GM18873 (cell line): ENCODE results near the gene EFCAB10.
"Not testable (repeated sequence)": the region's sequence is repeated elsewhere in the genome, so short reads cannot be mapped to it uniquely, and the experiment has no call there.

Source experiments
- ATAC-seq: cut with Tn5 transposase; IDR thresholded peaks from one replicate; pipeline ENCODE4 v1.9.1; 2021; ENCODE audit warnings: mild to moderate bottlenecking, moderate library complexity, moderate number of reproducible peaks; ENCODE audit not compliant: unreplicated experiment, low FRiP score

Gene EFCAB10

DNA sequence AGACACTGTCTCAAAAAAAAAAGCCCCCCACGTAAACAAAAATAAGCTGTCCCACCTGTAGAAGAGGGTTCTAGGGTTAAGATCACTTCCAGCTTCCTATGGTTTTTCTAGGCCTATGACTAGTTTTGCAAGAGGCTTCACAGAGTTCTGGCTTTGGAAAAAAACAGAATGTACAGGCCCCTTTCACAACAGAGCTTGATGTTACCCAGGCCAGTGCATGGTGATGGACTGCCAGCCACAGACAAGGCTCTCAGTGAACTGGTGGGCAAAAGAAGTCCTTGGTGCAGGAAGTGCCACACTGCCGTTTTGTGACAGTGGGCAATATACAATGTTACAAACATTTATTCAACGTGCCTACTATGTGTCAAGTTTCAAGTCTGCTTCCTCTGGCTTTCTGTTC, 18.3 kb upstream of the EFCAB10 start:
- no peak for ATAC-seq

DNA sequence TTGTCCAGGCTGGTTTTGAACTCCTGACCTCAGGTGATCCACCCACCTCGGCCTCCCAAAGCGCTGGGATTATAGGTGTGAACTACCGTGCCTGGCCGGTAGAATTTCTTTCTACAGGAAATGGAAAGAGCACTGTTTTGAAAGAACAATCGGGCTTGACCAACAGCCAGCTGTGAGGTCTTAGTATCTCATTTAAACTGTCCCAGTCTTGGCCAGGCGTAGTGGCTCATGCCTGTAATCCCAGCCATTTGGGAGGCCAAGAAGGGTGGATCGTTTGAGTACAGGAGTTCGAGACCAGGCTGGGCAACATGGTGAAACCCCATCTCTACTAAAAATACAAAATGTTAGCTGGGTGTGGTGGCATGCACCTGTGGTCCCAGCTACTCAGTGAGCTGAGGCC, 17.8 kb upstream of the EFCAB10 start:
- not testable (repeated sequence) for ATAC-seq

DNA sequence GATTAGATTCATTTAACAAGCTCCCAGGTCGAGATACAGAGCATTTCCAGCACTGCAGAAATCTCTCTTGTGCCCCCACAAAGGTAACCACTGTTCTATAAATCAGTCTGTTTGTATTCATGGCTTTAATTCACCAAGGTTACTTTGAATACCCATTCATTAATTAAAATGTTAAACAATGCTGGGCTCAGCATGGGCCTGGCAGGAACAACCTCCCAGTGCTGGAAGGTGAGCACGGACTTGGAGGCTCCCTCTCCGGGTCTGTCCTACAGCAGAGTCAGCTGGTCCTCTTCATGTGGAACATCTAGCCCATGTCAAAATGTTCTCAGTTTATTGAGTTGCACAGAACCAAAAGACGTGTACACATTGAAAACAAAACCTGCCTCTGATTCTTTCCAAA, 15.6 kb upstream of the EFCAB10 start:
- ATAC-seq: no peak

DNA sequence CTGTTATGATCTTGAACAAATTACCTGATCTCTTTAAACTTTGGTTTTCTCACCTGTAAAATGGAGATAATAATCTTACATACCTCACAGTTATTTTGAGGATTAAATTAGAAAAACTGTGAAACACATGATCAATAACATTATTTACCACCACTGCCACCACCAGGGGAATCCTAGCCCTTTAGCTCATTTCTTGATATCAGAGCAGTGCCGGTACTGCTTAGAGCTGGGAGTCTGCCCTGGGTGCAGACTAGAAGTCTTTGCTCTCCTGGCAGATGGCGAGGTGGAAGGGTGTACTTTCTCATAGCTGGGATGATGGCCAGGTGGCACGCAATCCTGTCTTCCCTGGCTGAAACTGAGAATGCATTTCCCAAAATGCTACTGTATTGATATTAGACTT, 12.7 kb upstream of the EFCAB10 start:
- ATAC-seq: no peak

DNA sequence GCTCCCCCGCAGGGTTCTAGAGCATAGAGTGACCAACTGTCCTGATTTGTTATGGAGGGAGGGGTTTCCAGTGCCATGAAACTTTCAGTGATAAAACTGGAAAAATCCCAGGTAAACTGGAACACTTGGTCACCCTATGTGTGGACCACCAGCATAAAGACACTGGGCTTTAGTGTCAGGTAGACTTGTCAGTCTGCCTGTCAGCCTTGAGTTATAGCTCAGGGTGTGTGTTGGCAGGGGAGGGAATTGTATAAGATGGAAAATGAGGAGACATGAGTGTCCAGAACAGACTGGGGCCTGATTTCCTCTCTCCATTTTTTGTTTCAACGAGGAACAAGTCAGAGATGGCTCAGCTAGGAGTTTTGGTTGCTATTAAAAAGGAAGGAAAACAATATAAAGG, 10.2 kb upstream of the EFCAB10 start:
- no peak for ATAC-seq

DNA sequence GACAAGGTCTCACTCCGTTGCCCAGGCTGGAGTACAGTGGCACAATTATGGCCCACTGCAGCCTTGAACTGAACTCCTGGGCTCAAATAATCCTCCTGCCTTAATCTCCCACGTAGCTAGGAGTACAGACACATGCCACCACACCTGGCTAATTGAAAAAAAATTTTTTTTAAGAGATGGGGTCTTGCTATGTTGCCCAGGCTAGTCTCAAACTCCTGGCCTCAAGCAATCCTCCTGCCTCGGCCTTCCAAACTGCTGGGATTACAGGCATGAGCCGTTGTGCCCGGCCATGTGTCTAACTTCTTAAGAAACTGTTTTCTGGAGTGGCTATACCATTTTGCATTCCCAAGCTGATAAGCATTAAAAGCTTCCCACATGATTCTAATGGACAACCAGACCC, 9.5 kb upstream of the EFCAB10 start:
- no peak for ATAC-seq

DNA sequence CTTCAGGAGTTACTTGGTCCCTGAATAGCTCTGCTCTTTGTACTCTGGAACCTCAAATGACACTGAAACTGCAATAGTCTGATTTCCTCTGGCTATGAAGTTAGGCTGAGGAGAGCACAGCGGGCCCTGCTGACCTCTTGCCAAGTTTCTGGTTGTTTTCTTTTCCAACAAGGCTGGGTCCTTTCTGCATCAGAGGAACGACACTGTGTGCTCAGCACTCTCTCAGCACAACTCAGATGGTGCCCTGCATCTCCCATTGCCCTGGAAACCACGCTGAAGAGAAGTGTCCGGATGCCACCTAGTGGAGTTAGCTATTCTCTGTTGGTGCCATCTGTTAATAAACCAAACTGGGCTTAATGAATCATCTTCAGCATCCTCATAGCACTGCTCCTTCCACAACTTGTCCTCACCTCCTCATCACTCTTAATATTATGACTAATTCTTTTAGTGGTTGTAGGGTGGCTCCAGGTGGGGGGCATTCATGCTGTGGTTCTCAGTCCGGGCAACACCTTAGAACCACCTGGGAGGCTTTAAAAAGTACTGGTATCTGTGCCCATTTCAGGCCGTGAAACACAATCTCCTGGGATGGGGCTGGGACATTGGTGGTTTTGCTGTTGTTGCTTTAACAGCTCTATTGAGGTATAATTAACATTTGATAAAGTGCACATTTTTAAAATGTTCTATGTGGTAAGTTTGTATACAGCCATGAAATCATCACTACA, 8.2 kb upstream of the EFCAB10 start:
- ATAC-seq: peak; percentile 64

DNA sequence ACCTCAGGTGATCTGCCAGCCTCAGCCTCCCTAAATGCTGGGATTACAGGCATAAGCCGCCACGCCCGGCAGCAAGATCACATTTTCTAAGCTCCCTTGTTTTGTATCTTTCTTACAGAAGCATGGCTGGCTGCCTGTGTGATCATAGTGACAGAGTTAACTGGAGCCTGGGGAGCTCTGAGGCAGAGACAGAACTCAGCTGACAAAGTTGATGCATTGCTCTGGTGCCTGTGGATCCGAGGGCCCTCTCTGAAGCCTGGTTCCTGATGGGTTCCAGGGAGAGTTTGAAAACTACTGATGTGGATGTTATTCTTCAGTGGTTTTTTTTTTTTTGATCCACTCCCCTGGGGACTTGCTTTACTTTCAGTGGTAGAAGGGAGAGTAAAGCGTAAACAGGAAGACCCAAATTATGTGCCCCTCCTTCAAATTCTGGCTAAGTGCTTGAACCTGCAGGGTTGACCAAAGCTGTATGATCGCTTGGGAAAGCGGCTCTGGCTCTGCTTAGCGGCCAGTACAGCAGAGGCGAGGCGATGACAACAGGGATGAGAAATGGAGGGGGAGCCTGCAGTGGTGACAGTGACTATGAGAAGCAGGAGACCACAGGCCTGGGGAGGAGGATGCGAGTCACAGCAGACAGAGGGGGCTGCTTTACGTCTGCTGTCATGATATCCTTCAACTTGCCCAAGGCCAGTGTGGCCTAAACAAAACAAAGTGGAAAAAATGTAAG, 6.8 kb upstream of the EFCAB10 start:
- no peak for ATAC-seq

DNA sequence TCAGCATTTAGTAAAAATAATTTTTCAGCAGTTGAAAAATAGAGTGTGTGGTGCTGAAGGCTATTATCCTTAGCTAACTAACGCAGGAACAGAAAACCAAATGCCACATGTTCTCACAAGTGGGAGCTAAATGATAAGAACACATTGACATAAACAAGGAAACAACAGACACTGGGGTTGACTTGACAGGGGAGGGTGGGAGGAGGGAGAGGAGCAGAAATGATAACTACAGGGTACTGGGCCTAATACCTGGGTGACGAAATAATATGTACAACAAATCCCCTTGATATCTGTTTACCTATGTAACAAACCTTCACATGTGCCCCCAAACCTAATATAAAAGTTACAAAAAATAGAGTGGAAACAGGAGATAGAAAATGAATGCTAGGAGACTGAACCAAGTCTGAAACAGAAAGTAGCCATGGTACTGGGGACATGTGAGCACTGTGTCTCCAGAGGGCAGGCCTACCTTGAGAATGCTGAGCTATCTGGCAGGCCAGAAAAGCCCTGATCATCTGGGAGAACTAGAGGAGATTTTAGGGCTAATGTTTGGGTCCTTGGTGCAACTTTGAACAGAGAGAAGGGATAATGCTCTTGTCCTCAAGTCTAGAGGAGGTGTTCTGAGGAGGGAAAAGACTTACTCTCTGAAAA, 4.7 kb upstream of the EFCAB10 start:
- peak; percentile 38 for ATAC-seq

DNA sequence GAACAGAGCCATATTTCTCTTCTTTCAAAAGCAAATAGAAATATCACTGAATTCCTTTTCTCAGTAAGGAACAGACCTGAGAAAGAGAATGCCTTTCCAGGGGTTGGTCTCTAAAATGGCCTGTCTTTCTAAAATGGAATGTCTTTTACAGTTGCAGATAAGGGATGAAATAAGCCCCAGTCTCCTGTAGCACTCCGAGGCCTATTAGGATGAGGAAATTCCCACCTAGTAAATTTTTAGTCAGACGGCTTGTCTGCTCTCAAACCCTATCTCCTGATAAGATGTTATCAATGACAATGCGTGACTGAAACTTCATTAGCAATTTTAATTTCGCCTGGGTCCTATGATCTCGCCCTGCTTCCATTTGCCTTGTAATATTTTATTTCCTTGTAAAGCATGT, 2.9 kb upstream of the EFCAB10 start:
- no peak for ATAC-seq

DNA sequence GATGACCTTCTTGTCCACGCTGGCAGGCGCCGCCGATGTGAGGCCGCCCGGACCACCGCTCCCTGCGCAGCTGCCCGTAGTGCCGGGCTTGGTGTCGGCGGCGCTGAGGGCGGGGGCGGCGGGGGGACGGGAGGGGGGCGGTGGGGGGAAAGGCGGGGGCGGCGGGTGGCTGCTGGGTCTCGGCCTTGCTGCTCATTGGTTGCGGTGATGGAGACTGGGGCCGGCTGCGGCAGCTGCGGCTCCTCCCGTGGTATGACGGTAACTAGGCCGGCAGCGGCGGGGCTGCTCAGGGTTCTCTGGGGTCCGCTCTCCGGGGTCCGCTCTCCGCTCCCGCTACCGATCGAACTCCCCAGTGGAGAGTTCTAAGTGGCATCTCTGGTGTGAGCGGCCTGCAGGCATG, 1.8 kb upstream of the EFCAB10 start:
- ATAC-seq: no peak

DNA sequence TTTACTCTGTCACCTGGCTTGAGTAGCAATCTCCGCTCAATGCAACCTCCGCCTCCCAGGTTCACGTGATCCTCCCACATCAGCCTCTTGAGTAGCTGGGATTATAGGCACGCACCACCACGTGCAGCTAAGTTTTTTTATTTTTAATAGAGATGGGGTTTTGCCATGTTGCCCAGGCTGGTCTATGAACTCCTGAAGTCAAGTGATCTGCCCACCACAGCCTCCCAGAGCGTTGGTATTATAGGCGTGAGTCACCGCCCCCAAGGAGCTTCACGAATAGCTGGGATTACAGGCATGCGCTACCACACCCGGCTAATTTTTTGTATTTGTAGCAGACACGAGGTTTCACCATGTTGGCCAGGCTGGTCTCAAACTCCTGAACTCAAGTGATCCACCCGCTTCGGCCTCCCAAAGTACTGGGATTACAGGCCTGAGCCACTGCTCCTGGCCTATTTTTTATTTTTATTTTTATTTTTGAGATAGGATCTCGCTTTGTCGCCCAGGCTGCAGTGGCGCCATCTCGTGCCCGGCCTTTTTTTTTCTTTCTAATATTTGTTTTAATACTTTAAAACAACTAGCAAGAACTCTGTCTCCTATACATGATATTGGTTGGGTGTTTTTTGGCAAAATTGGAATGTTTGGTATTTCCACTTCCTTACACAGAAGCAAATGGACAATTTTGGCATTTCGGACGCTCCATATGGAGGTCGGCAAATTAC, 1.1 kb downstream of the EFCAB10 start:
- no peak for ATAC-seq

DNA sequence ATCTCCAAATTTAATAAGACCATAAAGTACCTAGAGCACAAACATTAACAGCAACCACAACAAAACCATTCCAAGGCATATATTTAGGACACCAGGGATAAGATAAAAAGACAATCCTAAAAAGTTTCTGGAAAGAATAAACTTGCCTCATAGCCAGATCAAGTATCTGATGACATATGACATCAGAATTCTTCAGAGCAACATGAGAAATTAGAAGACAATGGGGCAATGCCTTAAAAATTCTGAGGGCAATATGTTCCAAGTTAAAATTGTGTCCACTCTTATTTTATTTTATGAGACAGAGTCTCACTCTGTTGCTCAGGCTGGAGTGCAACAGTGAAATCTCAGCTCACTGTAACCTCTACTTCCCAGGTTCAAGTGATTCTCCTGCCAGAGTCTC, 2.8 kb downstream of the EFCAB10 start:
- no peak for ATAC-seq

DNA sequence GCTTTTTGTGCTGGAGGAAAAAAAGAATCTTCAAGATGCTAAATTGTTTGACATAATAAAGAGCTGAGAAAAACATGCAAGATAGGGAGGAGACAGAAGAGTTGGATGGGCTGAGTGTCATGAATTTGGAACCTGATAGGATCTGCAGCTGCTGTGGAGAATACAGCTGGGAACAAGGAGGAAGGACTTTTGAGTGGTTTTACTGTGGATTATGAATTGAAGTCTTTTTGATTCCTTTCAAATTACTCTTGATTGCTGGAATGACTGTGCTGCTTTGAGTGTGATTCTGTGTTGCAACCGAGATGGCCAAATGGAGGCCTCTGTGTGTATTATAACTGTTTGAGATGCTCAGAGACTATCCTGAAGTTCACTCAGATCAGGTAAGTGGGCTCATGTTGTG, 4.0 kb downstream of the EFCAB10 start:
- no peak for ATAC-seq

DNA sequence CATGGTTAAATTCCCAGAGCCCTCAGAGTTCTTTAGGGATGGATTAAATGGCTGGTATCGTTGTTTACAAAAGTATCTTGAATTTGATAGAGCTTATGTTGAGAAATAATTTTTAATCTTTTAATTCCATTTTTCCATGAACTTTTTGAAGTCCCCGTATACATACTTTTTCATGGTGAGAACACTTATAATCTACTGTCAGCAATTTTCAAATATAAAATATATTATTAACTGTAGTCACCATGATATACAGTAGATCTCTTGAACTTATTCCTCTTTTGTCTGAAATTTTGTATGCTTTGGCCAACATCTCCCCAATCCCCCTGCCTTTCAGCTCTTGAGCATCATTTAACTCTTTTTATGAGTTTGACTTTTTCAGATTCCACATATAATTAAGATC, 9.4 kb downstream of the EFCAB10 start:
- ATAC-seq: no peak

DNA sequence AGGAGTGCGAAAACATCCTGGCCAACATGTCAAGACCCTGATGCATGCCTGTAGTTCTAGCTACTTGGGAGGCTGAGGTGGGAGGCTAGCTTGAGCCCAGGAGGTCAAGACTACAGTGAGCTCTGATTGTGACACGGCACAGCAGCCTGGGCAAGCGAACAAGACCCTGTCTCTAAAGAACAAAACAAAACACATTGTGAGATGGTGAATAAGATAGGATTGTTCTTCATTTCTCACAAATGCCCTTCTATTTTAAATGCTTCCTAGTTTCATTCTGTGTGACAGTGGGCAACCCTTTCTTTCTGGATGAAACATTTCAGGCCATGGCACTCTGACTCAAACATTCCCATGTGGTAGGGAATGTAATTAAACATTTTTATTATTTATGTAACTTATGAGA, 13.5 kb downstream of the EFCAB10 start:
- ATAC-seq: no peak

DNA sequence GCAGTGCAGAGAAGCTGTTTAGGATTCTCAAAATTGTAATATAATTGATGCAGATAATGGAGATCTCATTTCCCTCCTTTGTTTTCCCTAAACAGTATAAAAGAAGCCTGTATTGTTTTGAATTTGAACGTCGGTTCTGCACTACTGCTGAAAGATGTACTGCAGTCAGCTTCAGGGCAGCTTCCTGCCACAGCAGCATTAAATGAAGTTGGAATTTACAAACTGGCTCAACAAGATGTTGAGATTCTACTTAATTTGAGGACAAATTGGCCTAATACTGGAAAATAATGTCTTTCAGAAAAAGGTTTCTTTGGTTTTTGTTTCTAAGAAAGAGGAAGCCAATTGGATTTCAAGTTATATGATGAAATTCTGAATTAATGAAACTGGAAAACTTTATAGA, 14.3 kb downstream of the EFCAB10 start:
- ATAC-seq: no peak

DNA sequence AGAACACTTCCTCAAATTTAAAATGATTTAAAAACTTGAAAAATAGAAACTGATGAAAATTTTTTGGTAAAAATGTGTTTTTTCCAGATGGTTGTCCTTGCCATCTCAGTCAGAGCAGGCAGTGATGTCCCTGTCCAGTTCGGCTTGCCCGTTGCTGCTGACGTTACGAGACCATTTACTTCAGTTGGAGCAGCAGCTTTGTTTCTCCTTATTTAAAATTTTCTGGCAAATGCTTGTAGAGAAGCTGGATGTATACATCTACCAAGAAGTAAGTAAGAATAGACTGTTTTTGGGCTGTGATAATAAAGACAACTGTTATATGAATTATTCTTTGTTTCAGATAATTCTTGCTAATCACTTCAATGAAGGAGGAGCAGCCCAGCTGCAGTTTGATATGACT, 16.1 kb downstream of the EFCAB10 start:
- ATAC-seq: no peak

DNA sequence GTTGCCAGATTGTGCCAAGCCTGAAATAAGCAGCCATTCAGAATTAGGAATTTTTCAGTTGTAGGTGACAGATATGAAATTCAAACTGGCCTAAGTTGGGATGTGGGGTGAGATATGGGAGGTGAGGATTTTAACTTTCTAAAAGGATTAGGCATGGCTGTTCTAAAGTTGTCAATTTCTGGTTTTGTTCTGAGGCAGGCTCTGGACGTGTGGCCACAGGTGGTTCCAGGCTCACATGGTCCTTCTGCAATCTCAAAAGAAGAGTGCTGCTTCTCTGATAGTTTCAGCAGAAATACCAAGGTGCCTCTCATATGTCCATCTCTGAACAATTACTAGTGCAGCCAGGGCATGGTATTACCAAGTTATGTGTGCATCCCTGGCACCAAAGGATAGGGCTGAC, 21.4 kb downstream of the EFCAB10 start:
- ATAC-seq: no peak

DNA sequence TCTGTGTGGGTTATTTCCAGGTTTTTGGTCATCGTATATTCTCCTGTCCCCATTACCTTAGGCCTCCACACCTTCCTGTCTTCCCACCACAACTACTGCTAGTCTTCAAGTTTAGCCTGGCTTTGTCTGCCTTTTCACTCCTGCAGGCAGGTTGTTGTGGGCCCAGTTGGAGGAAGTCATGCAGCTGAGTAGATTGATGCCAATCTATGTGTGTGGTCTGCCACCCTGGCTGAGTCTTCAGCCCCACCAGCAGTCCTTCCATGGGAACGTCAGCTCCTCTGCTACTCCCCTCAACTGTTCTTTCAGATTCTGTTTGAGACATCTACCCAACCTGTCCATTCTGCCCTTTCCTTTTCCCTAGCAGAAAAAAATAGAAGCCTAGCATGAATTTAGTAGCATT, 43.0 kb downstream of the EFCAB10 start:
- no peak for ATAC-seq
